Activated CD8-positive, alpha-beta T cell treated with anti-CD3 and anti-CD28 coated beads for 36 hours (primary cell): ENCODE measurements around the gene SPP2. TPM values are rescaled to one million over a fixed set of nuclear protein-coding genes. Genes with fewer than 3 reads are reported as not detected.

Experiments used
- ATAC-seq: fragments of 200-7000 bp; cut with Tn5 transposase; one replicate; pipeline ENCODE4 v1.10.0; 2021; ENCODE audit warnings: mild to moderate bottlenecking, moderate library complexity
- CTCF ChIA-PET: fragments of 350-600 bp; sonication (Branson Sonifier 250); formaldehyde crosslinking; loops from one replicate; lab custom pipeline; 2021; ENCODE audit warnings: antibody characterized with exemption; lab: Charles Lee
- POLR2A ChIA-PET: fragments of 350-600 bp; sonication (Branson Sonifier 250); formaldehyde crosslinking; loops from one replicate; lab custom pipeline; 2021; ENCODE audit warnings: antibody characterized with exemption; lab: Charles Lee
- DNase-seq: peaks from one replicate; pipeline ENCODE4 v3.0.0-alpha.2; 2020
- H3K27ac Mint-ChIP-seq: one replicate; pipeline ENCODE4 v1.8.0; 2021; ENCODE audit warnings: mild to moderate bottlenecking, mixed read lengths
- H3K27me3 Mint-ChIP-seq: one replicate; pipeline ENCODE4 v1.8.0; 2021; ENCODE audit warnings: mixed read lengths
- H3K36me3 Mint-ChIP-seq: one replicate; pipeline ENCODE4 v1.8.0; 2021; ENCODE audit warnings: low read depth, mixed read lengths
- H3K4me1 Mint-ChIP-seq: one replicate; pipeline ENCODE4 v1.8.0; 2021; ENCODE audit warnings: low read depth, mixed read lengths
- H3K4me3 Mint-ChIP-seq: one replicate; pipeline ENCODE4 v1.8.0; 2021; ENCODE audit warnings: mild to moderate bottlenecking, moderate library complexity, mixed read lengths
- H3K9me3 Mint-ChIP-seq: one replicate; pipeline ENCODE4 v1.8.0; 2021; ENCODE audit warnings: mixed read lengths
- intact Hi-C: fragments of 100-400 bp; cut with micrococcal nuclease; formaldehyde crosslinking; loops from one replicate; pipeline ENCODE4 v1.10.0; 2022
- total RNA-seq, 2 experiments: library from RNA; stranded (reverse); gene quantifications; one replicate each; pipeline ENCODE4 v1.2.3, GENCODE V29; 2021
- TF ChIP-seq, protein P1 (sequence below): fragments of 200-600 bp; IDR thresholded peaks from one replicate; pipeline ENCODE4 v1.8.0; 2022; ENCODE audit warnings: antibody characterized with exemption, mild to moderate bottlenecking

SPP2 gene
- total RNA-seq, 2 experiments from 2014 or later, result not detected

DNA sequence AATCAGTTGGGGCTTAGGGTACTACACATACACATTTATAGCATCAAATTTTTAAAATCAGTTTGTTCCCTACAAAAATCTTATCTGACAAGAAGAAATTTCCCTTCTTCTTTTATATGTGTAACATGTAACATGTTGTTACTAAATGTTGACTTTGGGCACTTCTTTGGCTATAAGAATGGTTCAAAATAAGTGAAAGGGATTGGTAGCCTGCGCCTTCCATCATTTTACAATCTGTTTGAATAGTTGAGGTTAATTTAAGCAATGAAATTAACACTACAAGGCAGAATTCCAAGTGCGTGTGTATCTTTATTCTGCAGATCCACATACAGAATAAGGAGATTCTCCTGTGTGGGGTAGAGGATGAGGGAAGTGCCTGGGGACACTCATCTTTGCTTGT lies 30.2 kb upstream of the SPP2 start:
- DNase-seq, result no peak
- Mint-ChIP-seq H3K27ac (no peak overlapping the region), H3K27me3 (no peaks in the 10 kb centered on the region), H3K9me3 (peaks cover 2% of the 10 kb centered on the region), H3K4me1 (peaks cover 3% of the 10 kb centered on the region), H3K36me3 (no peaks in the 10 kb centered on the region), H3K4me3 (no peak overlapping the region)
- TF ChIP-seq, protein P1, sequence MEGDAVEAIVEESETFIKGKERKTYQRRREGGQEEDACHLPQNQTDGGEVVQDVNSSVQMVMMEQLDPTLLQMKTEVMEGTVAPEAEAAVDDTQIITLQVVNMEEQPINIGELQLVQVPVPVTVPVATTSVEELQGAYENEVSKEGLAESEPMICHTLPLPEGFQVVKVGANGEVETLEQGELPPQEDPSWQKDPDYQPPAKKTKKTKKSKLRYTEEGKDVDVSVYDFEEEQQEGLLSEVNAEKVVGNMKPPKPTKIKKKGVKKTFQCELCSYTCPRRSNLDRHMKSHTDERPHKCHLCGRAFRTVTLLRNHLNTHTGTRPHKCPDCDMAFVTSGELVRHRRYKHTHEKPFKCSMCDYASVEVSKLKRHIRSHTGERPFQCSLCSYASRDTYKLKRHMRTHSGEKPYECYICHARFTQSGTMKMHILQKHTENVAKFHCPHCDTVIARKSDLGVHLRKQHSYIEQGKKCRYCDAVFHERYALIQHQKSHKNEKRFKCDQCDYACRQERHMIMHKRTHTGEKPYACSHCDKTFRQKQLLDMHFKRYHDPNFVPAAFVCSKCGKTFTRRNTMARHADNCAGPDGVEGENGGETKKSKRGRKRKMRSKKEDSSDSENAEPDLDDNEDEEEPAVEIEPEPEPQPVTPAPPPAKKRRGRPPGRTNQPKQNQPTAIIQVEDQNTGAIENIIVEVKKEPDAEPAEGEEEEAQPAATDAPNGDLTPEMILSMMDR, result no peak
- ATAC-seq, result no peak
- ChIA-PET CTCF (no interaction called here), POLR2A (no interaction called here)
- intact Hi-C loops, result no loop called here

DNA sequence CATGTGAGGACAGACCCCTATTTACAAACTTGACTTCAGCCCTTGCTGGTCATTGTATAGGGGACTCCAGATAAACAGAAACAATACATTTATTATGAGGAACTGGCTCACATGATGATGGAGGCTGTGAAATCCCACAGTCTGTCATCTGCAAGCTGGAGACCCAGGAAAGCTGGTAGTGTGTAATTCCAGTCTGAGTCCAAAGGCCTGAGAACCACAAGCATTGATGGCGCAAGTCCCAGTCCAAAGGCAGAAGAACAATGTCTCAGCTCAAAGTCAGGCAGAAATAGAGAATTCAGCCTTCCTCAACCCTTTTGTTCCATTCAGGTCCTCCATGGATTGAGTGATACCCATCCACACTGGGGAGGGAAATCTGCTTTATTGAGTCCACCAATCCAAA lies 28.1 kb upstream of the SPP2 start:
- DNase-seq, result no peak
- ChIA-PET POLR2A (interaction anchor here (1.5 kb wide), 1 partner anchor 13 kb away, joined by 3 read pairs; no protein-coding TSS in a partner anchor), CTCF (interaction anchor here (1.4 kb wide), 1 partner anchor 8 kb away, joined by 3 read pairs; no protein-coding TSS in a partner anchor)
- TF ChIP-seq, protein P1, result no peak
- intact Hi-C loops, result no loop called here
- no peak for ATAC-seq
- peaks cover 23% of the 10 kb centered on the region for H3K4me1 Mint-ChIP-seq
- no peaks in the 10 kb centered on the region for H3K27me3 Mint-ChIP-seq
- no peak overlapping the region for H3K4me3 Mint-ChIP-seq
- H3K9me3 Mint-ChIP-seq, result peaks cover 2% of the 10 kb centered on the region
- H3K27ac Mint-ChIP-seq, result no peak overlapping the region
- no peaks in the 10 kb centered on the region for H3K36me3 Mint-ChIP-seq

DNA sequence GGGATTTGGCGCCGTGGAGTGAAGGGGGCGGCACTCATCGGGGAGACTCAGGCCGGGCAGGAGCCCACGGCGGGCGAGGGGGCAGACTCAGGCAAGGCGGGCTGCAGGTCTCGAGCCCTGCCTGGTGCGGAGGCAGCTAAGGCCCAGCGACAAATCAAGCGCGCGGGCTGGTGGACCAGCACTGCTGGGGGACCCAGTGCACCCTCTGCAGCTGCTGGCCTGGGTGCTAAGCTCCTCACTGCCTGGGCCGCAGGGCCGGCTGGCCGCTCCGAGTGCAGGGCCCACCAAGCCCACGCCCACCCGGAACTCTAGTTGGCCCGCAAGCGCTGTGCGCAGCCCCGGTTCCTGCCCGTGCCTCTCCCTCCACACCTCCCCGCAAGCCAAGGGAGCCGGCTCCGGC lies 26.2 kb upstream of the SPP2 start:
- TF ChIP-seq, protein P1, result no peak
- POLR2A ChIA-PET, result no interaction called here
- peaks cover 30% of the 10 kb centered on the region for H3K4me1 Mint-ChIP-seq

DNA sequence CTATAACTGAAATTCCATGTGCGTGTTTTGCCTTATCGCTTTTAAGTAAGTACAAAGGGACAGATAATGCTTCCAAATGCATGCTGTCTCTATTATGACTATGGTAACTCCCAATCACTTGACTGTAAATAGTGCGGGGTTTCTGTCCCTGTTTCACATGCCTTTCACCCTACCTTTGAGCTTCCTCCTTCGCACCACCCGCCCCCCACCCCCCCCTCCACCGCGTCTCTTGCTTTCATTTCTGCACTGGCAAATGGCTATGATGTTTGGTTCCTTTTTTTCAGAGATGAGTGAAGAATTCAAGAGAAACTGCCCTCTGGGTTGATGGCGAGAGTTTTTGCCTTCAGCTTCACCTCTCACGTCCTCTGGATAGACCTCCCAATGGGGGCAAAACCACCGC lies 25.0 kb upstream of the SPP2 start:
- TF ChIP-seq, protein P1, result no peak
- no peak for DNase-seq
- Mint-ChIP-seq H3K27me3 (no peaks in the 10 kb centered on the region), H3K4me1 (peaks cover 30% of the 10 kb centered on the region), H3K27ac (peak overlapping the region; percentile 55), H3K4me3 (peak overlapping the region; percentile 64), H3K36me3 (no peaks in the 10 kb centered on the region), H3K9me3 (peaks cover 2% of the 10 kb centered on the region)
- intact Hi-C loops, result no loop called here
- CTCF ChIA-PET, result interaction anchor here (0.7 to 1.1 kb wide), 3 partner anchors 36 to 520 kb away, joined by 3 read pairs; no protein-coding TSS in a partner anchor
- POLR2A ChIA-PET, result interaction anchor here (0.6 kb wide), 1 partner anchor 105 kb away, joined by 4 read pairs; no protein-coding TSS in a partner anchor
- peak; percentile 74 for ATAC-seq

More for the DNA sequence above, 26.2 kb upstream of the SPP2 start:
- H3K36me3 Mint-ChIP-seq, result no peaks in the 10 kb centered on the region
- no peak for ATAC-seq
- CTCF ChIA-PET, result no interaction called here
- H3K27ac Mint-ChIP-seq, result no peak overlapping the region
- H3K9me3 Mint-ChIP-seq, result peaks cover 2% of the 10 kb centered on the region
- no peak overlapping the region for H3K4me3 Mint-ChIP-seq
- H3K27me3 Mint-ChIP-seq, result no peaks in the 10 kb centered on the region
- no peak for DNase-seq
- intact Hi-C loops, result no loop called here

DNA sequence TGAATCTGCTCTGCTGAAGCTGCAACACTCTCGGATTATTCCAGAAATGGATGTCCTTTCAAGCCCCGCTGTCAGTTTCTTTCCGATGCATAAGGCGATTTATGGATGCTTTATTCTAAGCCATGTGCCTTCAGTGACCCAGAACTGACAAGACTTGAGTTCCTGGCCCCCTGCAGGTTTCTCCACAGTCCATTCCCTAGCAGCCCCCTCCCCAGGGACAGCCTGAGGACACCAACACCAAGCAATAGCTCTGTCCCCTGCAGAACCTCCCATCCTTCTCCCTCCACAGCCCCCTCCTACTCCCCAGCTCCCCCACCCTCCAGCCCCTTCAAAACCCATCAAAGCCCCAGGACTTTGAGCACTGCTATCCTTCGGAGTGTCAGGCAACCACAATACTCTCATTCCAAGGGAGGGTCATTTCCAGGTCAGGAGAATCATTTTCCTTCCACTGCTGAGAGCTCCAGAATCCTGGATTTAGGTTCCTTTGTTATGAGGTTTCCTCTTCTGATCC lies 24.6 kb upstream of the SPP2 start:
- TF ChIP-seq, protein P1, result no peak
- Mint-ChIP-seq H3K9me3 (peaks cover 2% of the 10 kb centered on the region), H3K4me3 (peak overlapping the region; percentile 64), H3K4me1 (peaks cover 33% of the 10 kb centered on the region), H3K27me3 (no peaks in the 10 kb centered on the region), H3K36me3 (no peaks in the 10 kb centered on the region), H3K27ac (peak overlapping the region; percentile 55)
- POLR2A ChIA-PET, result no interaction called here
- ATAC-seq (no peak), DNase-seq (no peak)
- CTCF ChIA-PET, result interaction anchor here (0.7 to 1.1 kb wide), 2 partner anchors 36 to 519 kb away, joined by 3 read pairs; no protein-coding TSS in a partner anchor
- intact Hi-C loops, result no loop called here
